ENCODE measurements around the gene CSHL1. TPM values are rescaled to one million over a fixed set of nuclear protein-coding genes. Genes with fewer than 3 reads are reported as not detected.

CSHL1 gene
- total RNA-seq, 2 donors from 2014 or later = not detected

DNA sequence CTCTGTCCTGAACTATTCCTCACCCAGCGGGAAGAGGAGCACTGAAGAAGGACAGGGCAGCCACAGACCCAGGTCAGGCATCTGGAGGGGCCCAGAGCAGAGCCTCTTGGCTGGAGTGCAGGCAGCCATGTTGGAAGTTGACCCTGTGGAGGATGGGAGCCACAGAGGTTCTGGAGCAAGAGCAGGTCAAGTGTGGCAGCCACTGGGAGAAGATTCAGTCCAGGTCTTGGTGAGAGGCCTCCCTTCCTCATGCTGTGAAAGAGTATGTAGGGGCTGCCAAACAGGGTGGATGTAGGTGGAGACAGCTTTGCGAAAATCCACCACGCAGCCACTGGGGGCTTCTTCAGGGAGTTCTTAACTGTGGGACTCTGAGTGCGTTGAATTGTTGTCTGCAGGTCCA, 21.7 kb upstream of the CSHL1 start:
- no peaks in the 10 kb centered on the region for H3K9me3 ChIP-seq
- no peaks in the 10 kb centered on the region for H3K27me3 ChIP-seq
- TF ChIP-seq, protein P1, sequence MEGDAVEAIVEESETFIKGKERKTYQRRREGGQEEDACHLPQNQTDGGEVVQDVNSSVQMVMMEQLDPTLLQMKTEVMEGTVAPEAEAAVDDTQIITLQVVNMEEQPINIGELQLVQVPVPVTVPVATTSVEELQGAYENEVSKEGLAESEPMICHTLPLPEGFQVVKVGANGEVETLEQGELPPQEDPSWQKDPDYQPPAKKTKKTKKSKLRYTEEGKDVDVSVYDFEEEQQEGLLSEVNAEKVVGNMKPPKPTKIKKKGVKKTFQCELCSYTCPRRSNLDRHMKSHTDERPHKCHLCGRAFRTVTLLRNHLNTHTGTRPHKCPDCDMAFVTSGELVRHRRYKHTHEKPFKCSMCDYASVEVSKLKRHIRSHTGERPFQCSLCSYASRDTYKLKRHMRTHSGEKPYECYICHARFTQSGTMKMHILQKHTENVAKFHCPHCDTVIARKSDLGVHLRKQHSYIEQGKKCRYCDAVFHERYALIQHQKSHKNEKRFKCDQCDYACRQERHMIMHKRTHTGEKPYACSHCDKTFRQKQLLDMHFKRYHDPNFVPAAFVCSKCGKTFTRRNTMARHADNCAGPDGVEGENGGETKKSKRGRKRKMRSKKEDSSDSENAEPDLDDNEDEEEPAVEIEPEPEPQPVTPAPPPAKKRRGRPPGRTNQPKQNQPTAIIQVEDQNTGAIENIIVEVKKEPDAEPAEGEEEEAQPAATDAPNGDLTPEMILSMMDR (IDR thresholded peaks at IDR 0.05) = no peak
- H3K9ac ChIP-seq (ENCODE audit: low read depth in 2 of 2, low read length in 2 of 2) = no peak overlapping the region
- no peak overlapping the region for H3K27ac ChIP-seq
- H3K4me1 ChIP-seq = no peaks in the 10 kb centered on the region
- DNase-seq = no peak
- no peaks in the 10 kb centered on the region for H3K36me3 ChIP-seq
- no peak overlapping the region for H3K4me3 ChIP-seq
- intact Hi-C loops (cut with DNase I) = no loop called here

- no peak for DNase-seq
- H3K9me3 ChIP-seq = no peaks in the 10 kb centered on the region
- H3K4me1 ChIP-seq = no peaks in the 10 kb centered on the region
- intact Hi-C loops (cut with DNase I) = no loop called here
- TF ChIP-seq, protein P1 (IDR thresholded peaks at IDR 0.05) = no peak
- no peaks in the 10 kb centered on the region for H3K27me3 ChIP-seq
- no peak within 1 kb of the TSS for H3K27ac ChIP-seq
- no peaks in the 10 kb centered on the region for H3K36me3 ChIP-seq
- peak within 1 kb of the TSS; percentile 19 to 62 for H3K9ac ChIP-seq (ENCODE audit: low read depth in 2 of 2, low read length in 2 of 2)
- peak within 1 kb of the TSS; percentile 11 for H3K4me3 ChIP-seq
Observed at GRCh38 chr17:63931981-63932561, 21.0 kb upstream of the CSHL1 start, which contains the start of gene CD79B. TSS of gene CD79B (minus strand) at chr17:63932331. CDS start at chr17:63932261, 70 bp downstream.

DNA sequence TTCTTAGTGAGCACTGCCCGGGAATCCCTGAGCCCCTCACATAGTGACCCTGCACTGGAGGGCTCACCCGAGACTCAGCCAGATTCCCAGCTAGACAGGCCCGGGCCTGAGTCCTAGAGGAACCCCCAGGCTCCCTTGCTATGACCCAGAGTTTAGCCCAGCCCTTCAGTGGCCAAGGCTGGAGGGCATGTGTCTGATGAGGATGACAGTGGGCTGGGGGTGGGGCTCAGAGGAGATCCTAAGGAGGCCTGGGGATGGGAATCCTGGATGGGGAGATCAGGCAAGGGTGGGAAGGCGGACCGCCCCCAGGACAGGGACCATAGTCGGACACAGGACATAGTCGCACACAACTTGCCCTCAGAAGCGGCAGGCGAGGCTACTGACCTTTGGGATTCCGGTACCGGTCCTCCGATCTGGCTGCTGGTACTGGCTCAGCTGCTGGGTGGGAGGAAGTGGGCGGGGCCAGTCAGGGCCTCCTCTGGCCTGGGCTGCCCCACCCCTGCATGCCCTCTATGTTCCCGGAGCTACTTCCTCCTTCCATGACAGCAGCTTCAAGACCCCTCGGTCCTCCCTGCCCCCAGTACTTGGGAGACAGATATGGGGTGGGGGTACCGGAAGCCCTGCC, 20.0 kb upstream of the CSHL1 start:
- H3K27ac ChIP-seq = no peak overlapping the region
- H3K27me3 ChIP-seq = no peaks in the 10 kb centered on the region
- H3K9me3 ChIP-seq = no peaks in the 10 kb centered on the region
- TF ChIP-seq, protein P1 (IDR thresholded peaks at IDR 0.05) = no peak
- H3K4me3 ChIP-seq = peak overlapping the region; percentile 6
- H3K4me1 ChIP-seq = no peaks in the 10 kb centered on the region
- DNase-seq = peak; percentile 66
- no peaks in the 10 kb centered on the region for H3K36me3 ChIP-seq
- peak overlapping the region; percentile 12 to 18 for H3K9ac ChIP-seq (ENCODE audit: low read depth in 2 of 2, low read length in 2 of 2)
- intact Hi-C loops (cut with DNase I) = no loop called here

DNA sequence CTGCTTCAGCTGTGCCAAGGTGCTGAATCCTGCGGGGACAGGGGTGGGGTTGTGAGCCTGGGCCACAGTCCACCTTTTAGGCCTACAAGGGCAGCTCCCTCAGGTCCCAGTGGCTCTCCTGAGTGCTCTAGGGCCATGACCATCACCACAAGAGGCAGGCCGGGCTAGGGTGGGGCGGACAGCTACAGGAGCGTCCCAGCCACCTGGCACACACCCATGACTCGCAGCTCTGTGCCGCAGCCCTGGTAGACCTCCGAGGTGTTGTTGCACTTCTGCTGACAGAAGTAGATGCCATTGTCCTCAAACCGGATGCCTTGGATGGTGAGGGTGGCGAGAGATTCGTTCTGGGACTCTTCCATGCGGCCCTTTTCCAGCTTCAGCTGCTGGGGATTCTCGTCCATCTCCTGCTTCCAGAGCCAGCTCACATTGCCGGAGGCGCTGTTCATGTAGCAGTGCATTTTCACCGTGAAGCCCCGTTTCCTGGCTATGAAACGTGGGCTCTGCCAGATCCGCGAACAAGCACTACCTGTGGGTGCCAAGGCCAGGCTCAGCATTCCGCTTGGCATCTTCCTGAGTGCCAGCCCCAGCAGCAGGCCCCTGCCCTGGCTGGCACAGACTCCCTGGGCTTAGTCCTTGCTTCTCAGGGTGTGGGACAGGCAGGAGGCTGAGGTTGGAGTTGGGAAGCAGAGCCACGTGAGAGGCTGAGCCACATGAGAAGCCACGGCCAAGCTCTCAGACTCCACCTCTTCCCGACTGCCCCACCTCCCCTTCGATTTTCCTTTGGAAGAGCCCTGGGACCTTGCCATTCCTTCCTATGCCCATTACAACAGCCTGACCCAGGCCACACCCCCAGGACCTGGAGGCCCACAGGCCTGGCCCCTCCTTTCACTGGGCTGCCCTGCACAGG, 19.1 kb upstream of the CSHL1 start:
- no peaks in the 10 kb centered on the region for H3K27me3 ChIP-seq
- no peak overlapping the region for H3K4me3 ChIP-seq
- no peaks in the 10 kb centered on the region for H3K4me1 ChIP-seq
- no peaks in the 10 kb centered on the region for H3K9me3 ChIP-seq
- no peak for DNase-seq
- H3K36me3 ChIP-seq = no peaks in the 10 kb centered on the region
- peak overlapping the region in 1 of 2 donors; percentile 18 for H3K9ac ChIP-seq (ENCODE audit: low read depth in 2 of 2, low read length in 2 of 2)
- TF ChIP-seq, protein P1 (IDR thresholded peaks at IDR 0.05) = no peak
- intact Hi-C loops (cut with DNase I) = no loop called here
- no peak overlapping the region for H3K27ac ChIP-seq

GRCh38 chr17:63928966-63929695, 18.1 kb upstream of the CSHL1 start:
- H3K9me3 ChIP-seq = no peaks in the 10 kb centered on the region
- no peak overlapping the region for H3K9ac ChIP-seq (ENCODE audit: low read depth in 2 of 2, low read length in 2 of 2)
- H3K27ac ChIP-seq = no peak overlapping the region
- TF ChIP-seq, protein P1 (IDR thresholded peaks at IDR 0.05) = no peak
- H3K4me1 ChIP-seq = no peaks in the 10 kb centered on the region
- no peaks in the 10 kb centered on the region for H3K36me3 ChIP-seq
- H3K4me3 ChIP-seq = no peak overlapping the region
- no peak for DNase-seq
- no peaks in the 10 kb centered on the region for H3K27me3 ChIP-seq
- intact Hi-C loops (cut with DNase I) = no loop called here

All from colonic mucosa (tissue), 4 donors.